NCI-H526 (cell line): Measurements from ENCODE around the gene SC5D.

Experiments
- DNase-seq, 2 experiments: peaks; one replicate each; lab custom pipeline; 2025; lab: John Stamatoyannopoulos, UW

Gene SC5D

DNA sequence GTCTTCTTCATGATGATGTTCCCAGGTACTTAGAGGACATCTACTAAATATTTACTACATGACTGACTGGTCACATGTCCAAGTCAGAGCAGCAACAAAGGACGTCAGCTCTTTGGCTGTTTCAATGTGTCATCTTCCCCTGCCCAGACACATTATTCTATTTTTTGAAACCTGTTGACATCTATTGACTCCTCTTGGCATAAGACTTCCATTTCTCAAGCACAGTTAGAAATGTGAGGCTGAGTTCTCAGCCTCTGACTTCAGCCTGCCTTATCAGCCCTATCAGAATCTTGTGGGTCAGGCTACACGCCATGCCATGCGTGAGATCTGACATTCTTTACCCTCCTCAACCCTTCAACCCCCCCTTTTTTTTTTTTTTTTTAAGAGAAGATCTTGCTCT is 63.8 kb downstream of the SC5D start:
- DNase-seq, result no peak
